Brain microvascular endothelial cell (primary cell): ENCODE measurements around the gene EN1.

Experiments
- DNase-seq: peaks from one replicate; pipeline ENCODE4 v3.0.0-alpha.2; 2020
- H3K27ac ChIP-seq: fragments of 250-450 bp; sonication (Bioruptor Pico); 2 replicates; pipeline ENCODE4 v1.5.1; 2020; ENCODE audit warnings: mild to moderate bottlenecking, moderate library complexity
- H3K27me3 ChIP-seq: fragments of 250-450 bp; sonication (Bioruptor Pico); replicated peaks from 2 replicates; pipeline ENCODE4 v1.5.1; 2020; ENCODE audit warnings: mild to moderate bottlenecking
- H3K36me3 ChIP-seq: fragments of 250-450 bp; sonication (Bioruptor Pico); replicated peaks from 2 replicates; pipeline ENCODE4 v1.5.1; 2020; ENCODE audit warnings: mild to moderate bottlenecking
- H3K4me3 ChIP-seq: 2 replicates; pipeline ENCODE4 v1.5.1; 2011; ENCODE audit warnings: low read depth, mild to moderate bottlenecking, control low read depth, low read length, moderate library complexity
- in situ Hi-C: cut with HindIII; loops from 2 replicates; pipeline ENCODE4 v1.10.0; 2017; ENCODE audit warnings: low sequenced_read_pairs, low pct_ligation_motif_present
- TF ChIP-seq, protein P1 (sequence below): IDR thresholded peaks from 2 replicates; pipeline ENCODE4 v1.5.1; 2011; ENCODE audit warnings: low read depth, mild to moderate bottlenecking, moderate library complexity, low read length, control low read depth, inconsistent platforms; ENCODE audit errors: missing control alignments

Gene EN1

DNA sequence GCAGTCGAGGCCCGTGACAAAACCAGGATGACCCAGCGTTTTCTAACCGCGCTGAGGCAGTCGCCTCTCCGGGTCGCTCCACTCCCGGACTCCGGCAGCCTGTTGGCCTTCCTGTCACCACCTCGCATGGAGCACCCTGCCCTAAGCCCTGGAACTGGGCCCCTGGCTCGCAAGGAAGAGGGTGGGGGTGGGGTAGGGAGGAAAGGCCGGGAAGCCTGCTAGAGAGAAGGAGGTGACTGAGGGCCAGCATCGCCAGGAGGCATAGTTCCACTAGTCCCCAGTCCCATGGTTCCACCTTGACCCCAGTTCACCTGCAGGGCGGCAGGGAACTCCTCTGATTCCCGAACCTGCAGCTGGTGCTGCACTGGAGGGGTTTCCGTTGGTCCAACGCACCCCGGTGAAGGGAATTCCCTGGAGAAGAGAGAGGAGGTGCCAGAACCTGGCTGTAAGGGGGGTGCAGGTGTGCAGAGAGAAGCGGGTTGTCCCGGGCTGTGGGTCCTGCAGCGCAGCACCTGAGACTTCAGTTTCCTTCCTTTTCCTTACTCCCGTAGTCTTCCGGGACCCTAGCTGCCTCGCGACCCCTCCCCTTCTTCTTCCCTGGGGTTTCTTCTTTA lies 11.8 kb upstream of the EN1 start:
- no peak overlapping the region for H3K4me3 ChIP-seq
- in situ Hi-C loops, result loop anchor here (25.0 kb wide), 1 partner anchor 647 kb away; no protein-coding TSS in a partner anchor
- TF ChIP-seq, protein P1, sequence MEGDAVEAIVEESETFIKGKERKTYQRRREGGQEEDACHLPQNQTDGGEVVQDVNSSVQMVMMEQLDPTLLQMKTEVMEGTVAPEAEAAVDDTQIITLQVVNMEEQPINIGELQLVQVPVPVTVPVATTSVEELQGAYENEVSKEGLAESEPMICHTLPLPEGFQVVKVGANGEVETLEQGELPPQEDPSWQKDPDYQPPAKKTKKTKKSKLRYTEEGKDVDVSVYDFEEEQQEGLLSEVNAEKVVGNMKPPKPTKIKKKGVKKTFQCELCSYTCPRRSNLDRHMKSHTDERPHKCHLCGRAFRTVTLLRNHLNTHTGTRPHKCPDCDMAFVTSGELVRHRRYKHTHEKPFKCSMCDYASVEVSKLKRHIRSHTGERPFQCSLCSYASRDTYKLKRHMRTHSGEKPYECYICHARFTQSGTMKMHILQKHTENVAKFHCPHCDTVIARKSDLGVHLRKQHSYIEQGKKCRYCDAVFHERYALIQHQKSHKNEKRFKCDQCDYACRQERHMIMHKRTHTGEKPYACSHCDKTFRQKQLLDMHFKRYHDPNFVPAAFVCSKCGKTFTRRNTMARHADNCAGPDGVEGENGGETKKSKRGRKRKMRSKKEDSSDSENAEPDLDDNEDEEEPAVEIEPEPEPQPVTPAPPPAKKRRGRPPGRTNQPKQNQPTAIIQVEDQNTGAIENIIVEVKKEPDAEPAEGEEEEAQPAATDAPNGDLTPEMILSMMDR, result no peak
- H3K27me3 ChIP-seq, result peaks cover 68% of the 10 kb centered on the region
- DNase-seq, result no peak
- H3K27ac ChIP-seq, result no peak overlapping the region
- H3K36me3 ChIP-seq, result no peaks in the 10 kb centered on the region

DNA sequence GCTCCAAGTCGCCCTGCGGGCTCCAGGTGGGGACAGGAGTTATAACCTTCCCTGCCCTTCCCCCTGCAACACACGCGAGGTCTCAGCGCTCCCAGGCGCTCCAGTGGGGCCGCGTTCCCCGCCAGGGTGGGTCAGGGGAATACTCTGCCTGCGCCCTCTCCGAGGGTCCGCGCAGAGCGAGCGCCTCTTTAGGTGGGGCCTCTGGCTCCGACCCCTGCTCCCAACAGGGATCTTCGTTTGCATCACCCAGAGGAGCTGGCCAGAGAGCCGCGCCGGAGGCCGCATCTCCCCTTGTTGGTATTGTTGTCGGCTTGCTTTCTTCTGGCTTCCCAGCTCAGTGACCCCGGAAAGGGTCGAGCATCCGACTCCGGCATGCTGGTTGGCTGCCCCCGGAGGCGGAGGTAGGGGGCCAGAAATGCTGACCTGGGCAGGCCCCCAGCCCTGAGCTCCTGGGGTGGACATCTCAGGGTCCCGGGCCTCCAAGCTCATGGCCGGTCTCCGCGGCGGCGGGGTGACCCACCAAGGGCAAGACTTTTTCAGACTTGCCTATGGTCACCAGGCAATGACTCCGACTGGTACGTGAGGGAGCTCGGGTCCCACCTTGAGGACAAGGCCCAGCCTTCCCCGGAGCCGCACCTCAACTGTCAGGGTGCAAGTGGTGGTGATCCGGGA lies 11.2 kb upstream of the EN1 start:
- H3K27me3 ChIP-seq, result peaks cover 74% of the 10 kb centered on the region
- in situ Hi-C loops, result loop anchor here (25.0 kb wide), 1 partner anchor 646 kb away; no protein-coding TSS in a partner anchor

DNA sequence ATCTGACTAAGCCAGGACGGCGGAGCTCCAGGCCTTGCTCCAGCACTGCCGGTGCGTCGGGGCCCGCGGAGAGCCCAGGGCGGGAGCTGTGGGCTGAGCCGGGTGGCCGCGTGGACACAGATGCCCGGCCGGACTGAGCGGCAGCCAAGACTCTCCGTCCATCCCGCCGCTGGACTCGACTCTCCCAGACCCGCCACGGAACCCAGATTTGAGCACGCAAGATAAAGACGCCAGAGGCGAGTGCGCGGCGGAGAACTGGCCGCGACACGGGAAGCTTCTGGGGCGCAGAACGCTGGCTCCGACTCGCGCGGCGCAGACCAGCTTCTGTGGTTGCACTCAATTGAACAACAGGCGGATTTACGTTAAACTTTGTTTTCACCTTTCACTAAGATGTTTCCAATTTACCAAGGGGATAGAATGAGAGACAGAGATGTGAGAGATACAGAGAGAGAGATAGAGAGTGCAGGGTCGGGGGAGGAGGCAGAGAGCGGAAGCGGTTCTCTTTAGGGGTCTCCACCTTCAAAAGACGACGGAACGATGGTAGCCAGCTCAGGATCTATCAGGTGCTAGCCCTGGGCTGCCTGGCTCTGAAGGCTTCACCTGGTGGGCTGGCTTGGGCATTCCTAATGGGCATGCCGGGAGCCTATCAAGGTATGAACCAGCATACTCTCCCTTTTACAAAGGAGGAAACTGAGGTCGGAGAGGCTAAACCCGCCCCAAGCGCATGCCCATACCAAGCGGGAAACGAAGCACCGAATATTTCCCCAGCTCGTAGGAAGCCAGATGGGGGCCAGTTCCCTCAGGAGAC lies 10.4 kb upstream of the EN1 start:
- Histone ChIP-seq H3K4me3 (no peak overlapping the region), H3K36me3 (no peaks in the 10 kb centered on the region), H3K27ac (no peak overlapping the region), H3K27me3 (peaks cover 80% of the 10 kb centered on the region)
- TF ChIP-seq, protein P1, result no peak
- no peak for DNase-seq
- in situ Hi-C loops, result loop anchor here (25.0 kb wide), 1 partner anchor 646 kb away; no protein-coding TSS in a partner anchor

More for the DNA sequence above, 11.2 kb upstream of the EN1 start:
- TF ChIP-seq, protein P1, result no peak
- no peak for DNase-seq
- H3K36me3 ChIP-seq, result no peaks in the 10 kb centered on the region
- H3K27ac ChIP-seq, result no peak overlapping the region
- no peak overlapping the region for H3K4me3 ChIP-seq

DNA sequence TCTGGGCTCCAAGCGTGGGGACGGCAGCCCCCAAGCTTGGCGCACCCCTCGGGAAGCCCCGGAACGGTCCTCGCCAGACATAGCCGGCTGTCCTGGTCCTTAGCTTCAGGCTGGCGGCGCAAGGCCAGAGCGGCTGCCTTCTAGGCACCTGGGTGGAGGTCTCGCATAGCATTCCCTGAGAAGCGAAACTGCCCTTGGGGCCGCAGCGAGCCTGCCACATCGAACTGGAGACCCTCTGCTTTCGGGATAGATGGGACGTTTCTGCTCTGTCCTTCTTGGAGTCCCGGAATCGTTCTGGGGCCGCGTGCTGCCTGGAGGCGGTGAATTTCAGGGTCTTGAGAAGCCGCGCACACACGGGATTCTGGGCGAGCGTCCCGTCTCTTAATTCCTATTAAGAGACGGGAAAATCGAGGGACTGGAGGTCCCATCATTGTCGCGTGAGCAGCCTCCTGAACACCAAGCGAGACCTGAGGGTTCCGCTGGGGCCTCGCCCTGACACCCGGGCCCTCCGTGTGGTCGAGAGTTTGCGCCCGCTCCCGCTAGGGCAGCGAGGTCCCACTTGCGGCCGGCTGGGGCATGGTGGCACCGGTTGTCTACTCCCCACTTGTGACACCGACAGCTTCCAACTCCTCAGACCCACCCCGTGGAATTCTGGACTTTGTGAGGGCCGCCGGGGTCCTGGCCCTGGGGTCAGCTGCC lies 9.7 kb upstream of the EN1 start:
- TF ChIP-seq, protein P1, result no peak
- DNase-seq, result no peak
- Histone ChIP-seq H3K27ac (no peak overlapping the region), H3K36me3 (no peaks in the 10 kb centered on the region), H3K27me3 (peaks cover 87% of the 10 kb centered on the region), H3K4me3 (no peak overlapping the region)
- in situ Hi-C loops, result loop anchor here (25.0 kb wide), 1 partner anchor 645 kb away; no protein-coding TSS in a partner anchor

DNA sequence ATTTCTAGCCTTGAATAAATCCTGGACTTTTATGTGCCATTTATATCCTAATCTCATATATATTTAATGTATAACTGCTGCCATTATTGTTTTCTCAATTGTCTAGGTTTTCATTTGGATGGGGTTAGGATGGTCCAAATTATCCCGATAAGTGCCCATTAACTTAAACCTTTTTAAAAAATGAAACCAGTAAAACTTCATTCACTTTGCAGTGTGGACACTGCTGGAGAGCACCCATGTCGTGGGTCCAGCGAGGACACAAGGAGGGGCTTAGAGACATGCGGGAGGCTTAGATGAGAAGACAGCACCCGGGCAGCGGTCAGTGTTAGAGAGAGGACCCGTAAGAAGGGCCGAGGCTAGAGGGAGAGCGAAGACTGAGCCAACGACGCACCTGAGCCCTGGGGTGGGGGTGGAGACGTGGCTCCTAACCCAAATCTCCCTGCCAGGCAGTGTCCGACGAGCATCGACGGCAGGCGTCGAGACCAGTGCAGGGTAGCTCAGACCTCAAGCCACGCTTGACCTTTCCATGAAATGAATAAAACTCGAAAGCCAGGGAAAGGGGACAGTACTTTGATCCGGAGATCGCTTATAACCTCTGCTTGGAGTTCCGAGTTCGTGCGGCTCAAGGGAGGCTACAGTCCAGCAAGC lies 9.0 kb upstream of the EN1 start:
- Histone ChIP-seq H3K27ac (no peak overlapping the region), H3K4me3 (no peak overlapping the region), H3K27me3 (peaks cover 90% of the 10 kb centered on the region), H3K36me3 (no peaks in the 10 kb centered on the region)
- DNase-seq, result no peak
- in situ Hi-C loops, result loop anchor here (25.0 kb wide), 1 partner anchor 644 kb away; no protein-coding TSS in a partner anchor
- TF ChIP-seq, protein P1, result no peak
